Retinal pigment epithelial cell (primary cell): ENCODE results near the gene KLF6.

ENCODE experiments used
- DNase-seq: peaks from one replicate; pipeline ENCODE4 v3.0.0-alpha.2; 2010; ENCODE audit warnings: low read depth
- H3K4me3 ChIP-seq: 2 replicates; pipeline ENCODE4 v1.5.1; 2011; ENCODE audit warnings: mild to moderate bottlenecking, low read length, control low read depth, moderate library complexity
- CTCF ChIP-seq: conservative IDR thresholded peaks from 2 replicates; pipeline ENCODE4 v1.5.1; 2011; ENCODE audit warnings: low read depth, low read length, control low read depth, inconsistent platforms

Gene KLF6

GRCh38 chr10:3822541-3823330, 37.7 kb upstream of the KLF6 start:
- no peak for DNase-seq
- H3K4me3 ChIP-seq: no peak overlapping the region
- no peak for TF ChIP-seq CTCF

GRCh38 chr10:3820255-3820654, 35.2 kb upstream of the KLF6 start:
- DNase-seq: peak; percentile 94
- H3K4me3 ChIP-seq: no peak overlapping the region
- no peak for TF ChIP-seq CTCF

- H3K4me3 ChIP-seq: no peak overlapping the region
- TF ChIP-seq CTCF: no peak
- no peak for DNase-seq
Observed at GRCh38 chr10:3816995-3817394, 32.0 kb upstream of the KLF6 start.

DNA sequence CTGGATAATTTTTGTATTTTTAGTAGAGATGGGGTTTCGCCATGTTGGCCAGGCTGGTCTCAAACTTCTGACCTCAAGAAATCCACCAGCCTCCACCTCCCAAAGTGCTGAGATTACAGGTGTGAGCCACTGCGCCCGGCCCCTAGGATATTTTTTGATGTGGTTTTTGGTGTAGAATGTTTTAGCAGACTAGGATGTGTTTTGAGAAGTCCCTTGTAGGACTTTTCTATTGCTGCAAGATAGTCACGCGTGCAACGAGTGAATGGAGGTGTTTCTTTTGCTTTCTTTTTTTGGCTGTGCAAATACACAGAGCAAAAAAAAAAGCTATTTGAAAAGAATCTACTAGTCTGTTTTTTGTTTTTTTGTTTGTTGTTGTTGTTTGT, 29.8 kb upstream of the KLF6 start:
- no peak for DNase-seq
- no peak for TF ChIP-seq CTCF
- H3K4me3 ChIP-seq: no peak overlapping the region

- peak; percentile 34 for DNase-seq
- TF ChIP-seq CTCF: no peak
- H3K4me3 ChIP-seq: no peak overlapping the region
Observed at GRCh38 chr10:3813986-3814837, 29.2 kb upstream of the KLF6 start.

DNA sequence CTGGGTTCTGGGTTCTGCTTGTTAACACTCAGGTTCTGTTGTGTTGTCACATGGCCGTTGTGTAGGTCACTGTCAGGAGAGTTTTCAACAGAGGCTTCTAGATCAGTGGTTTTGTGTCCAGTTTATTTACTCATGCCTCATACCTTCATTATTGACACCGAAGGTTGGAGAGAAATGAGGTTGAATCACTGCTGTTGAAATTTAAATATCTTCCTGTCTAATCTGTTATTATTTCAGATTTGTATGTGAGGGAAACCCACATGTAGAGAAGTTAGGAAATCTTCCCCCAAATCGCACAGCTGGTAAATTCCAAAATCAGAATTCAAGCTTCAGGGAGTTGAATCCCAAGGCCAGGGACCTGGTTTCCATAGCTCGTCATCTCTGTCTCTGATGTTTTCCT, 28.3 kb upstream of the KLF6 start:
- H3K4me3 ChIP-seq: no peak overlapping the region
- no peak for TF ChIP-seq CTCF
- no peak for DNase-seq
